Measurements from ENCODE around the gene SULF2.
"Not testable (repeated sequence)": the region's sequence is repeated elsewhere in the genome, so short reads cannot be mapped to it uniquely, and the experiment has no call there.

The SULF2 gene

GRCh38 chr20:47785311-47785853 is at the start of gene SULF2:
SULF2 (minus strand) TSS chr20:47785481; CDS start chr20:47757363, 28,118 bp downstream.
- DNase-seq = no peak

- not testable (repeated sequence) for DNase-seq
Observed at GRCh38 chr20:47831675-47832074, 46.4 kb upstream of the SULF2 start.

GRCh38 chr20:47826716-47827115 is 41.4 kb upstream of the SULF2 start:
- not testable (repeated sequence) for DNase-seq

GRCh38 chr20:47826006-47826405 is 40.7 kb upstream of the SULF2 start:
- not testable (repeated sequence) for DNase-seq

- DNase-seq = no peak
Observed at GRCh38 chr20:47825011-47825762, 39.9 kb upstream of the SULF2 start.

- not testable (repeated sequence) for DNase-seq
Observed at GRCh38 chr20:47823941-47824340, 38.7 kb upstream of the SULF2 start.

GRCh38 chr20:47821481-47822100 is 36.3 kb upstream of the SULF2 start:
- no peak for DNase-seq

GRCh38 chr20:47818996-47819609 is 33.8 kb upstream of the SULF2 start:
- no peak for DNase-seq

GRCh38 chr20:47818466-47818865 is 33.2 kb upstream of the SULF2 start:
- no peak for DNase-seq

- DNase-seq = no peak
Observed at GRCh38 chr20:47818016-47818415, 32.7 kb upstream of the SULF2 start.

GRCh38 chr20:47817573-47817972 is 32.3 kb upstream of the SULF2 start:
- DNase-seq = no peak

GRCh38 chr20:47816487-47817451 is 31.5 kb upstream of the SULF2 start:
- DNase-seq = no peak

- no peak for DNase-seq
Observed at GRCh38 chr20:47815866-47816265, 30.6 kb upstream of the SULF2 start.

- no peak for DNase-seq
Observed at GRCh38 chr20:47815416-47815806, 30.1 kb upstream of the SULF2 start.

- no peak for DNase-seq
Observed at GRCh38 chr20:47814632-47815415, 29.5 kb upstream of the SULF2 start.

- no peak for DNase-seq
Observed at GRCh38 chr20:47810721-47811347, 25.6 kb upstream of the SULF2 start.

GRCh38 chr20:47810116-47810677 is 24.9 kb upstream of the SULF2 start:
- no peak for DNase-seq

- no peak for DNase-seq
Observed at GRCh38 chr20:47809161-47809960, 24.1 kb upstream of the SULF2 start.

GRCh38 chr20:47805951-47806350 is 20.7 kb upstream of the SULF2 start:
- DNase-seq = no peak

- not testable (repeated sequence) for DNase-seq
Observed at GRCh38 chr20:47804972-47805371, 19.7 kb upstream of the SULF2 start.

Data from CD4-positive, alpha-beta T cell treated with Interleukin-21 for 1 hour (primary cell).